NCI-H2029 (cell line): ENCODE measurements around the gene YTHDC2.
A peak's percentile ranks its signal among the peaks of the same experiment; 100 is the strongest.

ENCODE experiments used
- DNase-seq: peaks from one replicate; lab custom pipeline; 2025; lab: John Stamatoyannopoulos, UW

The YTHDC2 gene

DNA sequence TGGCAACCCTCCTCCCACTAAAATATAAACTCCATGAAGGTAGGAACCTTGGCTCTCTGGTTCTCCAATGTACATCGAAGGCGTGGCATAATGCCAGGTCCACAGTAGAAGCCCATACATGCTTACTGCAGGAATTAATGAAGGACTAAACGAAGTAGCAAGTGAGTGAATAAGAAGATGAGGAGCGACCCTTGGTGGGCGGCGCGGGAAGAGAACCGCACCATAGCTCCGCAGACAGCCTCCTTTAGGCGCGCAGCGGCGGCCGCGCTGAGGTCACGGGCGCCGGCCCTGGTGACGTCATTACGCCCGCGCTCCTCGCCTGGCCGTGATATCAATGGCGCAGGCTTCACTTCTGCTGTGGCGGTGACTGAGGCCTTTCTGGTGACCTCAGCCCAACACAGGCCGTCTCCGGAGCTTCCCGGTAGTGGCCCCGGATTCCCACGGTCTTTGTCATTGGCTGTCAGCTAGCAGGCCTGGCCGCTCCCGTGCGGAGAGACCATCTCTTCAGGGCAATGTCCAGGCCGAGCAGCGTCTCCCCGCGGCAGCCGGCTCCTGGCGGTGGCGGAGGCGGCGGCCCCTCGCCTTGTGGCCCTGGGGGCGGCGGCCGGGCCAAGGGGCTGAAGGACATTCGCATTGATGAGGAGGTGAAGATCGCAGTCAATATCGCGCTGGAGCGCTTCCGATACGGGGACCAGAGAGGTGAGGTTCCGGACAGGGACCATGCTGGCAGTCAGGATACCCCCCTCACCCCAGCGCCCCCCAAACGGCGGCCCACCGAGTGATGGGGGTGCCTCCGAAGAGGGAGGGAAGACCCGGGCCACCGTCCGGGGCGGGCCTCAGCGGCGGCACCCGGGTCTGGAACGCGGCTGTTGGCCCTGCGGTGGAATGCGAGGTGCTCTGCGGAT is at the start of gene YTHDC2:
YTHDC2 (plus strand) TSS at position 311 of the 905 bp plus-strand sequence; CDS start at position 513, 202 bp downstream.
- peak; percentile 79 for DNase-seq

DNA sequence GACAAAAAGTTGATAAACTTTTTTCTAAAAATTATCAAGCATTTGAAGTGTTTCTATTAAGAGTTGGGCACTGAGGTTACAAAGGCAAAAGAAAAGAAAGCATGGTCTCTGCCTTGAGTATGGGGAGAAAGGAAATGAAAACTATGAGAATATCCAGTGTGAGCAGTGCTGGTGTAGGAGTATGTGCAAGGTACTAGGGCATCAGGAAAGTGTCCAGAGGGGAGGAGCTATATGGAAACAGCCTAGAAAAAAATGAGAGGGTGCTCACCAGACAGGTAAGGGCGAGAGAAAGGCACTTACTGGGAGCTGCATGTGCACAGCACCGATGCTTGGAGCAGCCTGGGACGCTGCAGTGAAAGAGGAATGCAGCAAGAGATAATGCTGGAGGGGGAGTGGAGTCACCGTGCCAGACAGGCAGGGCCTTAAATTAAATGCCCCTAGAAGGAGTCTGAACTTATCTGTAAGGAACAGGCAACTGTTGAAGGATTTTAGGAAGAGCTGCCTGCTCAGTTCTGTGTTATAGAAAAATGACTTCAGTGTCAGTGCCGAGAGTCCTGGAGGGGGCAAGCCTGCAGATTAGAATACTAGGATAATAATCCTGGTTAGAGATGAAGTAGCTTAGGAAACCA is 39.3 kb upstream of the YTHDC2 start:
- DNase-seq, result no peak

DNA sequence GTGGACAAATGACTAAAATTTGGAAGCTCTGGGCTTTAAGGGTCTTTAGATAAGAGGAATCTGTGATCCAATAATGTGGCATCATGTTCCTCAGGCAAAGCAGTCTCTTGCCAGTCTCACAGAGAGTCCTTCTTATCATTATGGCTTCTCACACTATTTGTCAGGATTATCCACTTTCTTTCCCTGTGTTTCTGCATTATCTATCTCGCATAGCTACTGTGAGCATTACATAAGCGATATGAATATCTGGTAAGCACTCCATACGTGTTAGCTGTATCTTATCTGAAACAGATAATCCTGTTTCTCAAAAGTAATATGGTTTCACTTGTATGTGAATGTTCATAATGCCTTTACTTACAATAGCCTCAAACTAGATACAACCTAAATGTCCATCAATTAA is 34.8 kb upstream of the YTHDC2 start:
- no peak for DNase-seq

DNA sequence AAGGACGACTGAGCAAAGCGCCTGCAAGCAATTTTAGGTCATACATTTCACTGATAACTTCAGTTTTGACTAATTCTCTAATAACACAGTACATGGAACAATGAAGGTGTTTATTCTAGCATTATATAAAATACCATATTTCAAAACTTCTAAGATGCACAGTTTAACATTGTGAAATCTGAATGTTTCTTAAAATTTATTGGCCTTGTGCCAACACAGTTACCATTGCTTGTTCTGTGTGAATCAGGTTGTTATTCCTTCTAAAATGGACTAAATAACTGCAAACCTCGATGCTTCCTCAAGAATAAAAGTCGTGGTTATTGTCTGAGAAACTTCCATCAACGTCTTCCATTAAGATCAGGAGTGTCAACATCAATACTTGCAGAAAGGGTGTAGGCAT is 33.3 kb upstream of the YTHDC2 start:
- DNase-seq, result no peak

DNA sequence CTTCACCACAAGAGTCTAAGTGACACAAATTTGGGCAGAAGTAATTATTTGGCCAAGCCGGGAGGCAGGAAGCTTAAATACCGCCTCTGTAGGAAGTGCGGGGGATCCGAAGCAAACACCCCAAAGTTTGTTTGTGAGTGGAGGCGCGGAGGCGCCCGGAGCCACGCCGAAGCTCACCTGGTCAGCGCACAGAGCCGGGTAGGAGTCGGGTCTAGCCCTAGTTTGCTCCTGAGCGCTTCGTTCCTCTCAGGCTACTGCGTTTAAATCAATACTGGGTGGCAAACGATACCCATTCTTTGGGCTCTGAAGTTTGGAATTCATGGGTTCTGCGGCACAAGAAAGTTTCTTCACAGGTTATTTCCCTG is 26.1 kb upstream of the YTHDC2 start:
- no peak for DNase-seq

DNA sequence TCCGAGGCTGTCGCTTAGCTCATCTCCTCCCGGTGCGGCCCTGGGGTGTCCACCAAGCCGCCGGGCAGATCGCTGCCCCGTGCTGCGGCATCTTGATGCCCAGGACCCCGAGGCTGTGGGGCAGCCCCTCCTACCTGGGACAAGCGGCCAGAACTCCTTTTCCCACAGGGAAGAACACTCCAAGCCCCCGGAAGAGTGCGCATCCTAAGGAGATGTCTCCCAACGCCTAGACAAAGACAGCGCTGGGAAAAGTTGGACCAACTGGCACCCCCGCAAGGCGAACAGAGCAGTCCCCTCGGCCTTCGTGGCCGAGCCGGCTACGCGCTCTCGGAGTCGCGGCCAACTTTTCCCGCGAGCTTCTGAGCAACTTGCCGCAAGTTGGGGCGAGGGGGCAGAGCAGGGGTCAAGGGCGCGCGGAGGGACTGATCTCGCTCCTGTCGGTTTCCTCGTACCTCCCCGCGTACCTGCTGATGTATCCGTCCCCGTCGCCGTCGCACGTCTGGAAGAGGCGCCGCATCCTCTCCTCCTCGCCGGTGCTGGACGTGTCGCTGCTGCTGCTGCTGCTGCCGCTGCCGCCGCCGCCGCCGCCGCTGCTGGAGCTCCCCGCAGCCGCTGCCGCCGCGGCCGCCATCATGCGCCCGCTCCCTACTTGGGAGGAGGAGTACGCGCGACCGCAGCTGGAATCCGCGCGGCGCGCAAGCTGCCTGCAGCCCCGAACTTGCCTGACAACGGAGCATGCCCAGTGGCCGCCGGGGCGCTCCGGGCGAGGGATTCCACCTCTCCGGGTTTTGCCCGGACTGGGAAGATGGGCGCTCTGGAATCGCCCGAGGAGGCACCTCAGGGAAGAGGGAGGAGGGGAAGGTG is 25.5 kb upstream of the YTHDC2 start, which contains the start of gene MCC:
MCC (minus strand) TSS at position 673 of the 864 bp plus-strand sequence.
- DNase-seq, result peak; percentile 22

DNA sequence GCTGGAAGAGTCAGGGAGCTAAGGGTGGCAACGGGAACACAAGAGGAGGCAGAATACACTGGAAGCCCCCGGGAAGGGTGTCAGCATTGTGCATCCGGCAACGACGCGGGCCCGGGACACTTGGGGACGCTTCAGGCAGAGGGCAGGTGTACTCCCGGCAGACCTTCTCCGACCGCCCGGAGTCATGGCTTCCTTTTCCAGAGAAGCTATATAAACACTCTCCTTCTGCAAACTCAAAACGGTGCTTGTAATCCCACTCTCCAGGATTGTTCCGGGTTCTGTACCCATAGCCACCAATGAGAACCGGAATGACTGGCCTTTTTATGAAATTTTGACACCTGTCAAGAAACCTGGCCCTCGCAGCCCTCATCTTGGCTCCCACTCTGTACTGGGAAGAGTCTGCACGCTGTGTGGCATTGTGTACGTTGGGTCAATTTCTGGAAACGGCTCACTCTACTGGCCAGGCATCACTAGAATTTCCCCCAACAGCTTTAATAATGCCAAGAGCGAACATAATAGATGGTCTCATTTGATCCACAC is 24.8 kb upstream of the YTHDC2 start:
- no peak for DNase-seq

GRCh38 chr5:113489299-113489698 is 24.2 kb upstream of the YTHDC2 start:
- no peak for DNase-seq

- no peak for DNase-seq
Measured at GRCh38 chr5:113490317-113490716, 23.2 kb upstream of the YTHDC2 start.

- DNase-seq, result no peak
Measured at GRCh38 chr5:113491022-113491421, 22.5 kb upstream of the YTHDC2 start.

GRCh38 chr5:113493446-113493845 is 20.0 kb upstream of the YTHDC2 start:
- DNase-seq, result no peak

GRCh38 chr5:113495422-113495841 is 18.1 kb upstream of the YTHDC2 start:
- DNase-seq, result no peak

GRCh38 chr5:113502073-113502472 is 11.4 kb upstream of the YTHDC2 start:
- DNase-seq, result no peak

- no peak for DNase-seq
Measured at GRCh38 chr5:113503146-113503545, 10.3 kb upstream of the YTHDC2 start.

DNA sequence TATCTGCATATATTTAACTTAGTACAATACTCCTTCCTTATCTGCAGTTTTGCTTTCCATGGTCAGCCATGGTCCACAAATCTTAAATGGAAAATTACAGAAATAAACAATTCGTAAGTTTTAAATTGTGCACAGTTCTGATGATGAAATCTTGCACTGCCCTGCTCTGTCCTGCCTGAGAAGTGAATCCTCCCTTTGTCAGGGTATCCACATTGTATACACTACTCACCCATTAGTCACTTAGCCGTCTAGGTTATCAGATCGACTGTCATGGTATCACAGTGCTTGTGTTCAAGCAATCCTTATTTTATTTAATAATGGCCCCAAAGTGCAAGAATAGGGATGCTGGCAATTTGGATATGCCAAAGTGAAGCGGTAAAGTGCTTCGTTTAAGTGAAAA is 8.3 kb upstream of the YTHDC2 start:
- DNase-seq, result no peak

- no peak for DNase-seq
Measured at GRCh38 chr5:113507601-113508000, 5.9 kb upstream of the YTHDC2 start.

GRCh38 chr5:113508756-113509155 is 4.7 kb upstream of the YTHDC2 start:
- DNase-seq, result no peak

- DNase-seq, result no peak
Measured at GRCh38 chr5:113510836-113511451, 2.5 kb upstream of the YTHDC2 start.

DNA sequence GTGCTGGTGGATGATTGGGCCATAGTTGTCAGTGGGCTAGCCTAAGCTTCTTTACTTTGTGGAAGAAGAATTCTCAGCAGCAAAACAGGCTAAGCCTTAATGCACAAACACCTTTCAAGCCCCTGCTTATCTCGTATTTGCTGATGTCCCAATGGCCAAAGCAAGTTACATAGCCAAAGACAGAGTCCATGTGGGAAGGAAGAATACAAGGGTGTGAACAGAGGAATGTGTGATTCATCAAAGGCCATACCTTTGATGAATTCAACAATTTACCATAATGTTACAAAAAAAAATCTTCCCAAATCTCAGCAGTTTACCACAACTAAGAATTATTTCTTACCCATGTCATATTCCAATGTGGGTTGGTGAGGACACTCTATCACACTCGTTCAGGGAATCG is 1.2 kb upstream of the YTHDC2 start:
- no peak for DNase-seq

- no peak for DNase-seq
Measured at GRCh38 chr5:113514289-113514635, 768 bp downstream of the YTHDC2 start.

GRCh38 chr5:113518884-113519283 is 5.4 kb downstream of the YTHDC2 start:
- no peak for DNase-seq

DNA sequence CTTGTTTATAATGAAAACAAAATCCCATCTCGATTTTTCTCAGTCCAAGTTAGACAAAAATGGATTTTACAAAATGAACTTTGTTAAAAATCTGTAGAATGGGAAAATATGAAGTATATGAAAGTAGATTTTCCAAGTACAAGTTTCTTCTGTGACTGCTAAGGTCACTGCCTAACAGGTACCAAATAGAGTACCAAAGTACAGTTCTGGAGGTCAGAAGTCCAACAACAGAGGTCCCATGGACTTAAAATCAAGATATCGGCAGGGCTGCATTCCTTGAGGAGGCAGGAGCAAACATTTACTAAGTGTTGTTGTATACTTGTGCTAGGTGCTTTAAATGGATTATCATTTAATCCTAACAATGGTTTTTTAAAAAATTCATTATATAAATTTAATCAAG is 5.9 kb downstream of the YTHDC2 start:
- DNase-seq, result no peak
